DOHH2 (cell line): Measurements from ENCODE around the gene CDH26.
A peak's percentile ranks its signal among the peaks of the same experiment; 100 is the strongest.

Experiments used
- H3F3A ChIP-seq: fragments of 200-600 bp; sonication (generic), shearing (Covaris generic); 2 replicates; pipeline ENCODE4 v1.6.0; 2016; ENCODE audit warnings: antibody characterized with exemption, mild to moderate bottlenecking; ENCODE audit not compliant: control insufficient read depth, insufficient read depth
- H3K27ac ChIP-seq: fragments of 200-600 bp; sonication (generic); 2 replicates; pipeline ENCODE4 v1.5.1; 2014; ENCODE audit warnings: low read depth, mild to moderate bottlenecking, low read length, moderate library complexity
- H3K27me3 ChIP-seq: fragments of 200-600 bp; sonication (generic); 2 replicates; pipeline ENCODE4 v1.6.1; 2014; ENCODE audit warnings: mild to moderate bottlenecking, low read length, mixed read lengths; ENCODE audit not compliant: control insufficient read depth
- H3K36me3 ChIP-seq: fragments of 200-600 bp; sonication (generic); 2 replicates; pipeline ENCODE4 v1.6.1; 2014; ENCODE audit warnings: mild to moderate bottlenecking, low read length, moderate library complexity, mixed read lengths; ENCODE audit not compliant: control insufficient read depth
- H3K4me1 ChIP-seq: fragments of 200-600 bp; sonication (generic); 2 replicates; pipeline ENCODE4 v1.6.1; 2014; ENCODE audit warnings: mild to moderate bottlenecking, low read length, mixed read lengths; ENCODE audit not compliant: control insufficient read depth
- H3K4me2 ChIP-seq: fragments of 200-600 bp; sonication (generic); 2 replicates; pipeline ENCODE4 v1.6.0; 2014; ENCODE audit warnings: mild to moderate bottlenecking, low read length, moderate library complexity
- H3K4me3 ChIP-seq: fragments of 200-600 bp; sonication (generic); 2 replicates; pipeline ENCODE4 v1.5.1; 2014; ENCODE audit warnings: mild to moderate bottlenecking, low read length, mixed read lengths
- H3K79me2 ChIP-seq: fragments of 200-600 bp; sonication (generic); 2 replicates; pipeline ENCODE4 v1.6.1; 2014; ENCODE audit warnings: mild to moderate bottlenecking, low read length, mixed read lengths; ENCODE audit not compliant: control insufficient read depth
- H3K9me2 ChIP-seq: fragments of 200-600 bp; sonication (generic); replicated peaks from 2 replicates; pipeline ENCODE4 v1.6.1; 2014; ENCODE audit warnings: mild to moderate bottlenecking, low read length, mixed read lengths; ENCODE audit not compliant: control insufficient read depth
- H3K9me3 ChIP-seq: fragments of 200-600 bp; sonication (generic); 2 replicates; pipeline ENCODE4 v1.6.1; 2014; ENCODE audit warnings: antibody characterized with exemption, low read length, mixed read lengths; ENCODE audit not compliant: control insufficient read depth, insufficient read depth
- H4K20me1 ChIP-seq: fragments of 200-600 bp; sonication (generic); 2 replicates; pipeline ENCODE4 v1.6.0; 2014; ENCODE audit warnings: low read depth, mild to moderate bottlenecking, antibody characterized with exemption, low read length, moderate library complexity; ENCODE audit not compliant: control insufficient read depth, insufficient read depth
- EZH2phosphoT487 ChIP-seq: fragments of 200-600 bp; sonication (generic); IDR thresholded peaks from 2 replicates; pipeline ENCODE4 v1.6.1; 2017; ENCODE audit warnings: borderline replicate concordance, mild to moderate bottlenecking, antibody characterized with exemption, low read length, moderate library complexity, mixed read lengths
- TF ChIP-seq, protein P1 (sequence below): fragments of 200-600 bp; sonication (generic); IDR thresholded peaks from one replicate; pipeline ENCODE4 v1.5.1; 2014; ENCODE audit warnings: antibody characterized with exemption, mild to moderate bottlenecking, low read depth, low read length; ENCODE audit not compliant: poor library complexity, severe bottlenecking

CDH26 gene

DNA sequence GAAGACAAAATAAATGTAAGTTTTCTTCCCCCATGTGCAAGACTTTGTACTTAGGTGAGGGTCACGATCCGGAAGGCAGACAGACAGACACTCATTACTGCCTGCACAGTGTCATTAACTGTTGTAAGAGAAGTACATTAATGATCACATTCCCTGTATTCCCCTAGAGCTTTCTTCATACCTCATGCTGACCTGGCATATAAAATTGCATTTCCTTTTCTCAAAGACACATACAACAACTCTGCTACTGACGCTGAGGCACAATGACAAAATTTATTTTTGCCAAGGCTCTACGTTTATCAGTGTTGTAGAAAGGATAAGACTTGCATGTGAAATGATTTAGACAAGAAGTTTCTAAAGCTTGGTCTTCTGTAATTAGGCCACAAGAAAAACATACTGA is 21.8 kb upstream of the CDH26 start:
- TF ChIP-seq EZH2phosphoT487: no peak
- TF ChIP-seq, protein P1, sequence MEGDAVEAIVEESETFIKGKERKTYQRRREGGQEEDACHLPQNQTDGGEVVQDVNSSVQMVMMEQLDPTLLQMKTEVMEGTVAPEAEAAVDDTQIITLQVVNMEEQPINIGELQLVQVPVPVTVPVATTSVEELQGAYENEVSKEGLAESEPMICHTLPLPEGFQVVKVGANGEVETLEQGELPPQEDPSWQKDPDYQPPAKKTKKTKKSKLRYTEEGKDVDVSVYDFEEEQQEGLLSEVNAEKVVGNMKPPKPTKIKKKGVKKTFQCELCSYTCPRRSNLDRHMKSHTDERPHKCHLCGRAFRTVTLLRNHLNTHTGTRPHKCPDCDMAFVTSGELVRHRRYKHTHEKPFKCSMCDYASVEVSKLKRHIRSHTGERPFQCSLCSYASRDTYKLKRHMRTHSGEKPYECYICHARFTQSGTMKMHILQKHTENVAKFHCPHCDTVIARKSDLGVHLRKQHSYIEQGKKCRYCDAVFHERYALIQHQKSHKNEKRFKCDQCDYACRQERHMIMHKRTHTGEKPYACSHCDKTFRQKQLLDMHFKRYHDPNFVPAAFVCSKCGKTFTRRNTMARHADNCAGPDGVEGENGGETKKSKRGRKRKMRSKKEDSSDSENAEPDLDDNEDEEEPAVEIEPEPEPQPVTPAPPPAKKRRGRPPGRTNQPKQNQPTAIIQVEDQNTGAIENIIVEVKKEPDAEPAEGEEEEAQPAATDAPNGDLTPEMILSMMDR: no peak
- H3K27ac ChIP-seq: no peak overlapping the region
- H3K4me1 ChIP-seq: peaks cover 18% of the 10 kb centered on the region
- H3K9me2 ChIP-seq: no peaks in the 10 kb centered on the region
- 0 out of 2 replicates have a peak, but pooled peaks cover 6% of the 10 kb centered on the region for H3F3A ChIP-seq
- H3K4me3 ChIP-seq: no peak overlapping the region
- no peaks in the 10 kb centered on the region for H4K20me1 ChIP-seq
- no peaks in the 10 kb centered on the region for H3K27me3 ChIP-seq
- peaks cover 3% of the 10 kb centered on the region; the same call in 1 of the 2 replicates for H3K36me3 ChIP-seq
- no peaks in the 10 kb centered on the region for H3K9me3 ChIP-seq
- H3K79me2 ChIP-seq: peaks cover 21% of the 10 kb centered on the region
- no peak overlapping the region for H3K4me2 ChIP-seq

DNA sequence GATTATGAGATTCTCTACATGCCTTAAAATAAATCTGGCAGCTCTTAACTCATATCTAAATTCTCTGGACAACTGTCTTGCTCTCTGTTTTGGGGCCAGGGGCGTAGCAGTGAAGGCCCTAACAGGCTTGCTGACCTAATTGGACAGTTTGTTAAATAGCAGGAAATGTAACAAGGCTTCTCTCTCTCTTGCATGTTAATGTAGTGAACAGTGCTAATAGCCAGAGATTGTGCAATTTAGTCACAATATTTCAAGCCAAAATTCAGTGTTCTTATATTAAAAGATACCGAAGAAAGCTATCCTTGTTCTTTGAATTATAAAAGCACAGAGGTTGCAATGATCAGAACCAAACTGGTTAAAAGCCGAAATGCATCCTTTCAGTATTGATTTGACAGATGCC is 21.1 kb upstream of the CDH26 start:
- Histone ChIP-seq H3K4me1 (peaks cover 21% of the 10 kb centered on the region), H3K27me3 (no peaks in the 10 kb centered on the region), H3K79me2 (peaks cover 27% of the 10 kb centered on the region), H3K27ac (no peak overlapping the region), H3K9me2 (no peaks in the 10 kb centered on the region), H3F3A (0 out of 2 replicates have a peak, but pooled peaks cover 6% of the 10 kb centered on the region), H3K4me3 (no peak overlapping the region), H3K36me3 (peaks cover 5% of the 10 kb centered on the region), H3K9me3 (no peaks in the 10 kb centered on the region), H4K20me1 (no peaks in the 10 kb centered on the region), H3K4me2 (no peak overlapping the region)
- TF ChIP-seq, protein P1: no peak

- H3K9me3 ChIP-seq: no peaks in the 10 kb centered on the region
- peaks cover 14% of the 10 kb centered on the region for H3K36me3 ChIP-seq
- H3K79me2 ChIP-seq: peaks cover 27% of the 10 kb centered on the region
- peaks cover 21% of the 10 kb centered on the region for H3K4me1 ChIP-seq
- H3K4me2 ChIP-seq: peak overlapping the region; percentile 93
- no peak for TF ChIP-seq EZH2phosphoT487
- TF ChIP-seq, protein P1: no peak
- H3K27me3 ChIP-seq: no peaks in the 10 kb centered on the region
- 0 out of 2 replicates have a peak, but pooled peaks cover 6% of the 10 kb centered on the region for H3F3A ChIP-seq
- no peaks in the 10 kb centered on the region for H4K20me1 ChIP-seq
- H3K4me3 ChIP-seq: no peak overlapping the region
- no peak overlapping the region for H3K27ac ChIP-seq
- no peaks in the 10 kb centered on the region for H3K9me2 ChIP-seq
These were observed 20.0 kb upstream of the CDH26 start for GRCh38 chr20:59938221-59938620.
